ENCODE results near the gene TTC23.
"Not testable (repeated sequence)": the region's sequence is repeated elsewhere in the genome, so short reads cannot be mapped to it uniquely, and the experiment has no call there.

TTC23 gene

GRCh38 chr15:99224372-99225214, 24.8 kb downstream of the TTC23 start:
- no peak overlapping the region for H3K27ac ChIP-seq (ENCODE audit: low read depth, low read length)
- peaks cover 50% of the 10 kb centered on the region for H3K36me3 ChIP-seq (ENCODE audit: insufficient read depth, low read length)
- H3K4me3 ChIP-seq (ENCODE audit: low read depth in 1 of 2, low read length in 2 of 2), result no peak overlapping the region
- H3K9me3 ChIP-seq (ENCODE audit: low read length), result no peaks in the 10 kb centered on the region
- no peaks in the 10 kb centered on the region for H3K4me1 ChIP-seq (ENCODE audit: insufficient read depth, low read length)
- no peaks in the 10 kb centered on the region for H3K27me3 ChIP-seq (ENCODE audit: control insufficient read depth in 1 of 2, insufficient read depth in 2 of 2, low read length in 2 of 2)
- no peak overlapping the region for H3K9ac ChIP-seq (ENCODE audit: low read length)

DNA sequence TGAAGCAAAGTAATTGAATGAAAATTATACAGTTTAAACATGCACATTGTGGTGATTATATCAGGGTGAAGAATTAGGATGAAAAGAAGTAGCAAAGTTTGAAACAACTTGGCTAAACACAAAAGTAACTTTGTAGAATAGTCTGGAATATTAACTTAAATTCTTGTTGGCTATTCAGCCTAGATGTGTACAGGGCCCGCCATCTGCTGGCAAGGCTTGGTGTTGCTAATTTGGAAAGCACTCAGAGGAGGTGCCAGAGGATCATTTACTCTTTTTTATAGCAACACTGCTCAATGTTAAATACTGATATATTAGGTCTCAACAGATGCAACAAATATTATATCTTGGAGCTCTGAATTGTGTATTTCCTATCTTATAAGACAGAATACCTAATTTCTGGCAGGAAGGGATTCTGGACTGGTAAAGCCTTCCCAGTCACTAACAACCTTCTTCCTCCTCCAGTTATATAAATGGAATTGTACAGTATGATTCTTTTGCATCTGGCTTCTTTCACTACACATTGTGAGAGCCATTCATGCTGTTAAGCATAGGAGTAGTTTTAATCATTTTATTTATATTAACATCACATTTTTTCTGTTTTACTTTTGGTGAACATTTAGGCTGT, 36.1 kb downstream of the TTC23 start:
- Histone ChIP-seq H3K9ac (ENCODE audit: low read length) (no peak overlapping the region), H3K27ac (ENCODE audit: low read depth, low read length) (peak overlapping the region; percentile 81), H3K9me3 (ENCODE audit: low read length) (no peaks in the 10 kb centered on the region), H3K36me3 (ENCODE audit: insufficient read depth, low read length) (peaks cover 10% of the 10 kb centered on the region), H3K4me1 (ENCODE audit: insufficient read depth, low read length) (peaks cover 35% of the 10 kb centered on the region), H3K4me3 (ENCODE audit: low read depth in 1 of 2, low read length in 2 of 2) (no peak overlapping the region), H3K27me3 (ENCODE audit: control insufficient read depth in 1 of 2, insufficient read depth in 2 of 2, low read length in 2 of 2) (no peaks in the 10 kb centered on the region)

GRCh38 chr15:99212406-99212805, 37.0 kb downstream of the TTC23 start:
- Histone ChIP-seq H3K36me3 (ENCODE audit: insufficient read depth, low read length) (peaks cover 3% of the 10 kb centered on the region), H3K27ac (ENCODE audit: low read depth, low read length) (peak overlapping the region; percentile 81), H3K4me1 (ENCODE audit: insufficient read depth, low read length) (peaks cover 35% of the 10 kb centered on the region), H3K9me3 (ENCODE audit: low read length) (no peaks in the 10 kb centered on the region), H3K27me3 (ENCODE audit: control insufficient read depth in 1 of 2, insufficient read depth in 2 of 2, low read length in 2 of 2) (no peaks in the 10 kb centered on the region), H3K4me3 (ENCODE audit: low read depth in 1 of 2, low read length in 2 of 2) (no peak overlapping the region), H3K9ac (ENCODE audit: low read length) (no peak overlapping the region)

DNA sequence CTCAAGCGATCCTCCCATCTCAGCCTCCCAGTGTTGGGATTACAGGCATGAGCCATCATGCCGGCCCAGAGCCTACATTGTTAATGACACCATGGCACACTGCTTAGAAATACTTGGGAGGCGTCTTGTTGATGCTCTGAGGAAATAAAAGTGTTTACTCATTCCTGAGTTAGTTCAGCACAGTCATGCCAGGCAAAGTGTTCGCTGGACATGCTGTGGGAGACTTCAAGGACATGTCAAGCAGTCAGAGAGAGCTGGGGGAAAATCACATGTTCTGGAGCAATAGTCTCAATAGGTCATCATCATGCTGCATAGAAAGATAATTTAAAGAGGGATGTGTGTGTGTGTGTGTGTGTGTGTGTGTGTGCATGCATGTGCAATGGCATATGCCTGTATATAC, 37.5 kb downstream of the TTC23 start:
- peaks cover 35% of the 10 kb centered on the region for H3K4me1 ChIP-seq (ENCODE audit: insufficient read depth, low read length)
- no peak overlapping the region for H3K4me3 ChIP-seq (ENCODE audit: low read depth in 1 of 2, low read length in 2 of 2)
- peaks cover 3% of the 10 kb centered on the region for H3K36me3 ChIP-seq (ENCODE audit: insufficient read depth, low read length)
- H3K9me3 ChIP-seq (ENCODE audit: low read length), result no peaks in the 10 kb centered on the region
- H3K27me3 ChIP-seq (ENCODE audit: control insufficient read depth in 1 of 2, insufficient read depth in 2 of 2, low read length in 2 of 2), result no peaks in the 10 kb centered on the region
- peak overlapping the region; percentile 81 for H3K27ac ChIP-seq (ENCODE audit: low read depth, low read length)
- no peak overlapping the region for H3K9ac ChIP-seq (ENCODE audit: low read length)

DNA sequence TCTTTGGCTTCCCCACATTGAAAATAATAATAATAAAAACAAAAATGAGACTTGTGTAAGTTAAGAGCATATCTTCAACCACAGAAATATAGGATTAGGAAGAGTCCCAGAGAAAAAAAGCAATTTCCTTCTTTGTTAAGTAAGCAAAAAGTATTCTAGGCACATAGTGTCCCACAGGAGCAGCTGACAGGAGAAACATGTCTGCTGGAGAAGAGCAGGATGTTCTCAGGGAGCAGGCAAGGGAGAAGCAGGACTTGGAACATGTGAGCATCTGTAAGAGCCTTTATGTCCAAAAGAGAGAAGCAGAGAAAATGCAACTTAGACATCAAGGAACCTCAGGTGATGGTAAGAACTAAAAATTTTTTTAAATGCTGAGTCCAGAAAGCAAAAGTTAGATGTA, 39.0 kb downstream of the TTC23 start:
- H3K27ac ChIP-seq (ENCODE audit: low read depth, low read length), result peak overlapping the region; percentile 1
- no peak overlapping the region for H3K4me3 ChIP-seq (ENCODE audit: low read depth in 1 of 2, low read length in 2 of 2)
- H3K9me3 ChIP-seq (ENCODE audit: low read length), result no peaks in the 10 kb centered on the region
- no peaks in the 10 kb centered on the region for H3K27me3 ChIP-seq (ENCODE audit: control insufficient read depth in 1 of 2, insufficient read depth in 2 of 2, low read length in 2 of 2)
- H3K9ac ChIP-seq (ENCODE audit: low read length), result no peak overlapping the region
- H3K4me1 ChIP-seq (ENCODE audit: insufficient read depth, low read length), result peaks cover 35% of the 10 kb centered on the region
- H3K36me3 ChIP-seq (ENCODE audit: insufficient read depth, low read length), result no peaks in the 10 kb centered on the region

- Histone ChIP-seq H3K4me1 (ENCODE audit: insufficient read depth, low read length) (peaks cover 35% of the 10 kb centered on the region), H3K27ac (ENCODE audit: low read depth, low read length) (no peak overlapping the region), H3K36me3 (ENCODE audit: insufficient read depth, low read length) (no peaks in the 10 kb centered on the region), H3K27me3 (ENCODE audit: control insufficient read depth in 1 of 2, insufficient read depth in 2 of 2, low read length in 2 of 2) (no peaks in the 10 kb centered on the region), H3K9ac (ENCODE audit: low read length) (no peak overlapping the region), H3K4me3 (ENCODE audit: low read depth in 1 of 2, low read length in 2 of 2) (no peak overlapping the region), H3K9me3 (ENCODE audit: low read length) (no peaks in the 10 kb centered on the region)
Measured at GRCh38 chr15:99209326-99209725, 40.1 kb downstream of the TTC23 start.

DNA sequence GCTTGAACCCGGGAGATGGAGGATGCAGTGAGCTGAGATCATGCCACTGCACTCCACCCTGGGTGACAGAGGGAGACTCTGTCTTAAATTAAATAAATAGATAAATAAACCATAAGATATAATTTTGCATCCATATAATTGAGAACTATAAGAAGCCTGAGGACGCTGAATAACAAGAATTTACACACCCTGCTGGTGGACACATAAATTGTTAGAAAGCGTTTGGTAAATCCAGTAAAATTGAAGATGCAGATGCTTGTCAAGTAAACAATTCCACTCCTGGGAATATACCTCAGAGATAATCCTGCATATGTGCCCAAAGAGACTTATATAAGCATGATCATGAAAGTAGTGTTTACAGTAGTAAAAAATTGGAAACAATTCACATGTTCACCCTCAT, 41.7 kb downstream of the TTC23 start:
- Histone ChIP-seq H3K9me3 (ENCODE audit: low read length) (no peaks in the 10 kb centered on the region), H3K9ac (ENCODE audit: low read length) (no peak overlapping the region), H3K4me3 (ENCODE audit: low read depth in 1 of 2, low read length in 2 of 2) (no peak overlapping the region), H3K36me3 (ENCODE audit: insufficient read depth, low read length) (no peaks in the 10 kb centered on the region), H3K4me1 (ENCODE audit: insufficient read depth, low read length) (peaks cover 23% of the 10 kb centered on the region), H3K27ac (ENCODE audit: low read depth, low read length) (no peak overlapping the region), H3K27me3 (ENCODE audit: control insufficient read depth in 1 of 2, insufficient read depth in 2 of 2, low read length in 2 of 2) (no peaks in the 10 kb centered on the region)

- peaks cover 17% of the 10 kb centered on the region for H3K36me3 ChIP-seq (ENCODE audit: insufficient read depth, low read length)
- H3K4me1 ChIP-seq (ENCODE audit: insufficient read depth, low read length), result no peaks in the 10 kb centered on the region
- H3K9me3 ChIP-seq (ENCODE audit: low read length), result no peaks in the 10 kb centered on the region
- H3K9ac ChIP-seq (ENCODE audit: low read length), result no peak overlapping the region
- H3K27ac ChIP-seq (ENCODE audit: low read depth, low read length), result no peak overlapping the region
- no peaks in the 10 kb centered on the region for H3K27me3 ChIP-seq (ENCODE audit: control insufficient read depth in 1 of 2, insufficient read depth in 2 of 2, low read length in 2 of 2)
- H3K4me3 ChIP-seq (ENCODE audit: low read depth in 1 of 2, low read length in 2 of 2), result no peak overlapping the region
Measured at GRCh38 chr15:99202176-99202552, 47.2 kb downstream of the TTC23 start.

DNA sequence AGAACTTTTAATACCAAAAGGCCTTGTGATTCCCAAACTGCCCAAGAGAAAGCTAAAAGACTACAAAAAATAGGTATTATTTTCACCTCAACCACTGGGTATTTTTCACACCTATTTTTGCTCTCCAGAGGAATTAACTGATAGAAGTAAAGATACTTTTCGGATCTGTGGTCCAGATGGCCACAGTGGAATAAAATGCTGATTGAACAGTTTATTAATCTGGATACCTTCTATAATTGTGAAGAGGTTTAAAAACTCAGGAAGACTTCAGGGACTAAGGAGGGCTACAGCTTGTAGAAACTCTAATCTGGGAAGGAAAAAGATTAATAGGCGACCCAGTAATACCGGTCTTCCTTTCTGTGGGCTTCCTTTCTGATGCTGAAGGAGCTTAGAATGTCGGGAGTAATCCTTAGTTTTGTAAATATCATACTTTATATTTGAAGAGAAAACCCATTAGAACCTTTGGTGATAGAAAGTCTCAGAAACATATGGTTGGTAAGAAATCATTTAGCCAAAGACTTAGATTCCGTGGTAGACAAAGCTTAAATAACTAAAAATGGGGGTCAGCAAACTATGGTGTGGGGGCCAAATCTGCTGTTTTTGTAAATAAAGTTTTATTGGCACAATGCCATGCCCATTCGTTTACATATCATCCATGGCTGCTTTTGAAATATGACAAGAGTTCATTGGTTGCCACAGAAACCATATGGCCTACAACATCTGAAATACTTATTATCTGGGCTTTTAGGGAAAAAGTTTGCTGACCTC, 47.8 kb downstream of the TTC23 start:
- Histone ChIP-seq H3K36me3 (ENCODE audit: insufficient read depth, low read length) (peaks cover 17% of the 10 kb centered on the region), H3K4me1 (ENCODE audit: insufficient read depth, low read length) (no peaks in the 10 kb centered on the region), H3K4me3 (ENCODE audit: low read depth in 1 of 2, low read length in 2 of 2) (no peak overlapping the region), H3K9ac (ENCODE audit: low read length) (no peak overlapping the region), H3K9me3 (ENCODE audit: low read length) (no peaks in the 10 kb centered on the region), H3K27ac (ENCODE audit: low read depth, low read length) (no peak overlapping the region), H3K27me3 (ENCODE audit: control insufficient read depth in 1 of 2, insufficient read depth in 2 of 2, low read length in 2 of 2) (no peaks in the 10 kb centered on the region)

- no peak overlapping the region for H3K9ac ChIP-seq (ENCODE audit: low read length)
- H3K4me1 ChIP-seq (ENCODE audit: insufficient read depth, low read length), result no peaks in the 10 kb centered on the region
- H3K27me3 ChIP-seq (ENCODE audit: control insufficient read depth in 1 of 2, insufficient read depth in 2 of 2, low read length in 2 of 2), result no peaks in the 10 kb centered on the region
- no peak overlapping the region for H3K4me3 ChIP-seq (ENCODE audit: low read depth in 1 of 2, low read length in 2 of 2)
- H3K27ac ChIP-seq (ENCODE audit: low read depth, low read length), result no peak overlapping the region
- H3K36me3 ChIP-seq (ENCODE audit: insufficient read depth, low read length), result peaks cover 17% of the 10 kb centered on the region
- H3K9me3 ChIP-seq (ENCODE audit: low read length), result no peaks in the 10 kb centered on the region
Measured at GRCh38 chr15:99197856-99198255, 51.5 kb downstream of the TTC23 start.

- H3K9ac ChIP-seq (ENCODE audit: low read length); H3K4me3 ChIP-seq (ENCODE audit: low read depth in 1 of 2, low read length in 2 of 2); H3K27ac ChIP-seq (ENCODE audit: low read depth, low read length); H3K36me3 ChIP-seq (ENCODE audit: insufficient read depth, low read length); H3K4me1 ChIP-seq (ENCODE audit: insufficient read depth, low read length); H3K27me3 ChIP-seq (ENCODE audit: control insufficient read depth in 1 of 2, insufficient read depth in 2 of 2, low read length in 2 of 2); H3K9me3 ChIP-seq (ENCODE audit: low read length): not testable (repeated sequence)
Measured at GRCh38 chr15:99192181-99192580, 57.2 kb downstream of the TTC23 start.
